KG1 (cell line): ENCODE data around the gene ADGRG2.

Experiments
- DNase-seq: peaks from one replicate; lab custom pipeline; 2025; lab: John Stamatoyannopoulos, UW

ADGRG2 gene

DNA sequence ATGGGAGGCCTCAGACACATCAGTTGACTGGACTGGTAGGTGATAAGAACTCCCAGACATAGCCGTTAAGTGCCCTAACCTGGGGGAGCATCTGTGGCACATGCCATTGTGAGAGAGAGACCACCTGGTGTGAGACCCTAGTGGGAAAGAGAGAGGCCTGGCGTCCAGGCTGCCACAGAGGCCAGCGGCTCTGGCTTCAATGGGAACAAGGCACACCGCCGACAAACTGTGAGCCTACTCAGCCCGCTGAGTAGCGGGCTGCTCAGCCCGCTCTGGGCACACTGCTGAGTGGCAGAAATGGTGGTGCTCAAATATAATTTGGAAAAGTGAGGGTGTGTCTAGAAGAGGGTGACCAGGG lies 172.3 kb downstream of the ADGRG2 start:
- no peak for DNase-seq

DNA sequence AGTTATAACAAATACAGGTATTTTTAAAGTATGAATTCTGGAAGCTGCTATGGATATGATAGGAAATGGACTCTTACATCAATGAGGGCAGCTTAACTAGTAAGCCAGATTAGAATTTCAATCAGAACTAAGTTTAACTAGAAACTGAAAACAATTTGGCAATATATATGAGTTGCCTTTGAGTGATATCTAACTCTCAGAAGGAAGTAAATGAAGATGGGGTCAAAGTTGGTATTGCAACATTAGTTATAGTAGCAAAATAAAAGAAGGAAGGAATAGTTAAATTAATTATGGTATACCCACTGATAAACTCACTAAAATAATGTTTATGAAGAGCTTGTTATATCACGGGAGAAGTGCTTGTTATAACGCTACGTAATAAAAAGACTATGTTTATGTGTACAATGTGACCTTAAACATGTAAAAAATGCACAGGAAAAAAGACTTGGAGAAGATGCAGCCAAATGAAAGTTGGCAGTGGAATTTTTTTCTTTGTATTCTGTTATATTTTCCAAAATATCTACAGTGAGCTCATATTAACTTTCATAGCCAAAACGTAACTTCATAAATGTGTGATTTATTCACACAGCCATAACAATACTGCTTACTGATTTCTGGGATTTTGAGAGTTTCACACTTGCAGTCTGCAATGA lies 172.9 kb downstream of the ADGRG2 start:
- no peak for DNase-seq

DNA sequence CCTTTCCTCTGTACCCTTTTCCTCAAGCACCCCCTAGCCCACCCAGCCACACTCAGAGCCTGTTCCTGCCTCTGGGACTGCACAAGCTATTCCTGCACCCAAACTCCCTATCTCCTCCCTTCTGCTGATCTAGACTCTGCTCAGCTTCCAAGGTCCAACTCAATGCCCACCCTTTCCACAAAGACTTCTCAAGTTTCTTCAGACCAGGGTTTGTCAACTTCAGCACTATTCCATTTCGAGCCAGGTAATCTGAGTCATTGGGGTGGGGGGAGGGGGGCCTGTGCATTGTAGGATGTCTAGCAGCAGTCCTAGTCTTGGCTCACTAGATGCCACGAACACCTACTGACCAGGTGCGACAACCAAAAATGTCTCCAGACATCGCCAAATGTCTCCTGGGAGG lies 175.7 kb downstream of the ADGRG2 start:
- DNase-seq: no peak

DNA sequence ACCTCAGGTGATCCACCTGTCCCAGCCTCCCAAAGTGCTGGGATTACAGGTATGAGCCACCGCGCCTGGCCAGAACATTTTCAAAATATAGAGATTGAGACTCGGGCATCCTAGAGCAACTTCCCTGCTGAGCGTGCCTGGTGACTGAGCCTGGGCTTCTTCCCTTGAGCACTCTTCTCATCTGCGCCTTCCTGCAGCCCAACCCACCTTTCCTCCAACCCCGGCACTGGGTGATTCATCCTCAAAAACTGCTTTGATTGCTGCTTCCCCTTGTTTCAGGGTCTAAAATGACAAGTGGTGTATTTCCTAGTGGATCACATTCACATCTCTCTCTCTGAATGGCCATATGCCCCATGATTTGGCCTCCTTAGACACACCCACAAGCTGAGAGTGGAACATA lies 176.1 kb downstream of the ADGRG2 start:
- no peak for DNase-seq

DNA sequence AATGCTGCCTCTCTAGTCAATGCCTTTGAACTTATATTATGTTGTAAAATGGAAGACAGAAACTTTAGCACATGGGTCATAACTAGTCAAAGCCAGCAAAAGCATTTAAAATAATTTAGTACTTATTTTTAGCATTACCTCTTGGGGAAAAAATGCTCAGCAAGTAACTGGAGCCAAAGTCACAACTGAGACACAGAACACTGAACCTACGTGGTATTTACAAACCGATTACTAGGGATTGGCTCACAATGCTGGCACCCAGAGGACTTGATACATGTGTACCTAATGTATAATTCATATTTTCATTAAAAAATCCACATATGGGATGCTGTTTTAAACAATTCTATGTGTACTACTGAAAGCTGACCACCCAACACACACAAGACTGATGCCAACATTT lies 176.8 kb downstream of the ADGRG2 start:
- no peak for DNase-seq

DNA sequence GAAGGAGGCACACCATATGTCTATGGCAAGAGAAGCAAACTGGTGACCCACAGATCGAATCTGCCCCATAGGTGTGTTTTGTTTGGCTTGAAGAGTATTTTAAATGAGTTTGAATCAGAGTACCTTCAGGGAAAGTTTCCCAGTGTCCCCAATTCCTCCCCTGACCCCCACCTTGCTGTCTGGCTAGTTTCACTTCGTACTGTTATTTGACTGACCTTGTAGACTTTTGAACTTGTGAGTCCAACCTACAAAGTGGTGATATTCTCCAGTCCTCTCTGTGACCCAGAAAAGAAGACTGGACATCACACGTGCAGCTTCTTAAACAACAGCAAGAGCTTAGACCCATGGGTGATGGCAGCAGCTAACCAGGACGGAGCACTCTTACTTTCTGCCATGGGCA lies 177.8 kb downstream of the ADGRG2 start:
- no peak for DNase-seq

DNA sequence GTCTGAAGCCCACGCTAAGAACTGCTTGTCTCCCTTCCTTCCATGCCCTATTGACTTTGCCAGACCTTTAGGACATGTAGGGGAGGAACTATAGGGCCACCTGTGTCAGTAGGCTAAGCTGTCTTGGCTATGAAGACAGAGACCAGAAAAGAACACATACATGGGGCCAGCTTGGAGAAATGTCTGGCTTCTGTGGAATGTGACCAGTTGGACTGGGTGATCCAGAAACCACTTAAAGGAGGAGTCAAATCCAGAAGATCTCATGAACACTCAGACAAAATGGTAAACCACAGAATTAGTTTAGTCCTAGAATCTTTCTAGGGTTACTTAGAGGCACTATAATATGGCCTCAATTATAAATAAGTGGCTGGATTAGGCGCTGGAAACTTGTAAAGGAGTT lies 180.4 kb downstream of the ADGRG2 start:
- DNase-seq: no peak
